IMR-90 (cell line): ENCODE results near the gene COPS7A. TPM values are rescaled to one million over a fixed set of nuclear protein-coding genes. Genes with fewer than 3 reads are reported as not detected.

Source experiments
- ATAC-seq: fragments of 200-7000 bp; cut with Tn5 transposase; 2 replicates; pipeline ENCODE4 v1.9.1; 2020; ENCODE audit warnings: low read depth, mild to moderate bottlenecking, moderate library complexity
- BruUV-seq: library from RNA; stranded (reverse); fragments of 400-500 nt; replicated peaks from 2 replicates; lab custom pipeline; 2021; lab: Mats Ljungman, UMichigan
- CTCF ChIA-PET: fragments of 300-600 bp; formaldehyde crosslinking; extraction: SDS; loops from one replicate; lab custom pipeline; 2021; ENCODE audit warnings: antibody characterized with exemption; lab: Yijun Ruan, JAX
- POLR2A ChIA-PET: fragments of 300-600 bp; sonication (Branson Sonifier 250); formaldehyde crosslinking; loops from one replicate; lab custom pipeline; 2022; ENCODE audit warnings: antibody characterized with exemption; ENCODE audit not compliant: unreplicated experiment; lab: Charles Lee
- DNase-seq: peaks from one replicate; pipeline ENCODE4 v3.0.0; 2013
- H2AFZ ChIP-seq: replicated peaks from 2 replicates; pipeline ENCODE3; 2013; ENCODE audit warnings: low read length, mild to moderate bottlenecking; ENCODE audit not compliant: poor library complexity
- H2AK5ac ChIP-seq: 2 replicates; pipeline ENCODE4 v1.6.1; 2013; ENCODE audit warnings: low read depth, low read length, inconsistent platforms
- H2AK9ac ChIP-seq: replicated peaks from 2 replicates; pipeline ENCODE3; 2013; ENCODE audit warnings: mild to moderate bottlenecking, low read depth, low read length, moderate library complexity; ENCODE audit not compliant: poor library complexity
- H2BK120ac ChIP-seq: 2 replicates; pipeline ENCODE4 v1.6.1; 2013; ENCODE audit warnings: low read depth, low read length, inconsistent platforms
- H2BK15ac ChIP-seq: 3 replicates; pipeline ENCODE4 v1.6.1; 2013; ENCODE audit warnings: low read depth, low read length, inconsistent platforms
- H2BK20ac ChIP-seq: 2 replicates; pipeline ENCODE4 v1.6.1; 2013; ENCODE audit warnings: low read depth, mild to moderate bottlenecking, inconsistent platforms, low read length, moderate library complexity
- H2BK5ac ChIP-seq: 2 replicates; pipeline ENCODE4 v1.6.1; 2013; ENCODE audit warnings: mild to moderate bottlenecking, low read depth, low read length, inconsistent platforms; ENCODE audit not compliant: poor library complexity, severe bottlenecking
- H3K14ac ChIP-seq: replicated peaks from 2 replicates; pipeline ENCODE4 v1.6.1; 2013; ENCODE audit warnings: low read depth, low read length, inconsistent platforms
- H3K18ac ChIP-seq: 2 replicates; pipeline ENCODE4 v1.6.1; 2013; ENCODE audit warnings: low read depth, low read length, control low read depth
- H3K23ac ChIP-seq: 2 replicates; pipeline ENCODE4 v1.6.1; 2013; ENCODE audit warnings: low read depth, low read length, inconsistent platforms
- H3K27ac ChIP-seq: 2 replicates; pipeline ENCODE4 v1.5.1; 2013; ENCODE audit warnings: mild to moderate bottlenecking, control low read depth, low read length; ENCODE audit not compliant: insufficient read depth
- H3K27me3 ChIP-seq: 2 replicates; pipeline ENCODE4 v1.6.1; 2013; ENCODE audit warnings: low read length; ENCODE audit not compliant: control insufficient read depth, insufficient read depth
- H3K36me3 ChIP-seq: 2 replicates; pipeline ENCODE4 v1.6.1; 2013; ENCODE audit warnings: low read length, mixed read lengths; ENCODE audit not compliant: control insufficient read depth, insufficient read depth
- H3K4ac ChIP-seq: 2 replicates; pipeline ENCODE4 v1.6.1; 2013; ENCODE audit warnings: low read depth, low read length, inconsistent platforms
- H3K4me1 ChIP-seq: 2 replicates; pipeline ENCODE4 v1.6.1; 2013; ENCODE audit warnings: low read length, mixed read lengths; ENCODE audit not compliant: control insufficient read depth, insufficient read depth
- H3K4me2 ChIP-seq: 2 replicates; pipeline ENCODE4 v1.6.1; 2013; ENCODE audit warnings: low read depth, mild to moderate bottlenecking, control low read depth, low read length, moderate library complexity
- H3K4me3 ChIP-seq: 2 replicates; pipeline ENCODE4 v1.5.1; 2013; ENCODE audit warnings: low read depth, mild to moderate bottlenecking, control low read depth, low read length, moderate library complexity; ENCODE audit not compliant: insufficient read depth
- H3K56ac ChIP-seq: 2 replicates; pipeline ENCODE4 v1.6.1; 2013; ENCODE audit warnings: low read length, inconsistent platforms; ENCODE audit not compliant: insufficient read depth; ENCODE audit errors: extremely low read depth
- H3K79me1 ChIP-seq, 2 experiments: 2 replicates each; pipeline ENCODE4 v1.6.1; 2013; ENCODE audit warnings: low read length in 2 of 2, inconsistent platforms in 1 of 2, low read depth in 1 of 2
- H3K9ac ChIP-seq: 2 replicates; pipeline ENCODE4 v1.6.1; 2013; ENCODE audit warnings: low read depth, low read length, control low read depth
- H3K9me1 ChIP-seq: 2 replicates; pipeline ENCODE4 v1.6.1; 2013; ENCODE audit warnings: low read length, inconsistent platforms; ENCODE audit not compliant: insufficient read depth
- H3K9me3 ChIP-seq: 2 replicates; pipeline ENCODE4 v1.6.1; 2013; ENCODE audit warnings: low read length; ENCODE audit not compliant: control insufficient read depth, insufficient read depth
- H4K20me1 ChIP-seq: 2 replicates; pipeline ENCODE4 v1.6.1; 2013; ENCODE audit warnings: low read length, inconsistent platforms; ENCODE audit not compliant: insufficient read depth
- H4K5ac ChIP-seq: 2 replicates; pipeline ENCODE4 v1.6.1; 2013; ENCODE audit warnings: mild to moderate bottlenecking, low read depth, low read length, control low read depth
- H4K8ac ChIP-seq, 2 experiments: 2 replicates each; pipeline ENCODE4 v1.6.1; 2013; ENCODE audit warnings: low read depth in 2 of 2, low read length in 2 of 2, control low read depth in 1 of 2, inconsistent platforms in 1 of 2
- H4K91ac ChIP-seq: 2 replicates; pipeline ENCODE4 v1.6.1; 2013; ENCODE audit warnings: low read depth, low read length, inconsistent platforms; ENCODE audit not compliant: insufficient read depth
- BHLHE40 ChIP-seq: fragments of 150-350 bp; IDR thresholded peaks from 2 replicates; pipeline ENCODE4 v1.6.1; 2016; ENCODE audit warnings: mild to moderate bottlenecking, low read depth, low read length
- CEBPB ChIP-seq: IDR thresholded peaks from 2 replicates; pipeline ENCODE4 v1.6.1; 2012; ENCODE audit warnings: low read depth, low read length, improper control_type of control experiment
- CHD1 ChIP-seq: IDR thresholded peaks from 2 replicates; pipeline ENCODE4 v1.6.1; 2012; ENCODE audit warnings: low read depth, low read length, improper control_type of control experiment
- ELK1 ChIP-seq: fragments of 150-350 bp; IDR thresholded peaks from 2 replicates; pipeline ENCODE4 v1.6.1; 2016; ENCODE audit warnings: low read depth, mild to moderate bottlenecking, low read length, moderate library complexity, borderline replicate concordance
- FOS ChIP-seq: fragments of 150-350 bp; IDR thresholded peaks from 2 replicates; pipeline ENCODE4 v1.6.1; 2016; ENCODE audit warnings: low read depth, low read length
- MAFK ChIP-seq: IDR thresholded peaks from 2 replicates; pipeline ENCODE4 v1.6.1; 2012; ENCODE audit warnings: low read depth, low read length, improper control_type of control experiment
- MAZ ChIP-seq: IDR thresholded peaks from 2 replicates; pipeline ENCODE4 v1.6.1; 2012; ENCODE audit warnings: low read depth, mild to moderate bottlenecking, low read length, improper control_type of control experiment, moderate library complexity, borderline replicate concordance
- MXI1 ChIP-seq: IDR thresholded peaks from 2 replicates; pipeline ENCODE4 v1.6.1; 2012; ENCODE audit warnings: low read depth, mild to moderate bottlenecking, low read length, moderate library complexity, borderline replicate concordance
- NFE2L2 ChIP-seq: fragments of 150-350 bp; IDR thresholded peaks from 2 replicates; pipeline ENCODE4 v1.6.1; 2016; ENCODE audit warnings: low read depth, mild to moderate bottlenecking, low read length
- POLR2A ChIP-seq: IDR thresholded peaks from 2 replicates; pipeline ENCODE4 v1.6.1; 2012; ENCODE audit warnings: mild to moderate bottlenecking, low read depth, low read length
- RAD21 ChIP-seq: IDR thresholded peaks from 2 replicates; pipeline ENCODE4 v1.6.1; 2012; ENCODE audit warnings: low read length, improper control_type of control experiment
- RCOR1 ChIP-seq: IDR thresholded peaks from 2 replicates; pipeline ENCODE4 v1.6.1; 2012; ENCODE audit warnings: mild to moderate bottlenecking, low read length, improper control_type of control experiment; ENCODE audit not compliant: insufficient replicate concordance
- RFX5 ChIP-seq: IDR thresholded peaks from 2 replicates; pipeline ENCODE4 v1.8.0; 2012; ENCODE audit warnings: low read depth, mild to moderate bottlenecking, low read length, moderate library complexity
- SMC3 ChIP-seq: fragments of 150-350 bp; IDR thresholded peaks from 2 replicates; pipeline ENCODE4 v1.6.1; 2016; ENCODE audit warnings: low read depth, mild to moderate bottlenecking, antibody characterized with exemption, low read length, moderate library complexity
- USF2 ChIP-seq: fragments of 150-350 bp; IDR thresholded peaks from 2 replicates; pipeline ENCODE4 v1.6.1; 2017; ENCODE audit warnings: mild to moderate bottlenecking, antibody characterized with exemption, low read length, low read depth
- WGBS, 2 experiments: methylation state at CpG; one replicate each; pipeline versions ENCODE4 v1.1.5 to v1.1.7; 2013; ENCODE audit warnings: missing lambda C conversion rate in 2 of 2; ENCODE audit not compliant: insufficient read length in 1 of 2; ENCODE audit errors: extremely low coverage in 2 of 2; 5-methylcytosine and 5-hydroxymethylcytosine counted together
- dilution Hi-C: fragments of 300-500 bp; cut with HindIII; formaldehyde crosslinking; loops from one replicate; pipeline ENCODE4 v1.14.3; 2018; ENCODE audit warnings: low sequenced_read_pairs; ENCODE audit not compliant: unreplicated experiment
- in situ Hi-C: fragments of 300-500 bp; cut with MboI; formaldehyde crosslinking; loops from 3 replicates; pipeline ENCODE4 v1.14.3; 2019; ENCODE audit warnings: low sequenced_read_pairs, inconsistent platforms, mixed read lengths
- intact Hi-C: fragments of 100-400 bp; cut with micrococcal nuclease; formaldehyde crosslinking; loops from 2 replicates; pipeline ENCODE4 v1.10.0; 2022
- polyA plus RNA-seq, 3 experiments: library from polyadenylated mRNA; depleted of rRNA; stranded (reverse); fragments of >200 nt; gene quantifications; 2 replicates each; pipeline ENCODE4 v1.2.3, GENCODE V29; 2012; ENCODE audit warnings: low replicate concordance in 1 of 3
- total RNA-seq: library from RNA; depleted of rRNA; stranded (reverse); fragments of >200 nt; gene quantifications from 2 replicates; pipeline ENCODE4 v1.2.3, GENCODE V29; 2012
- TF ChIP-seq, protein P1 (sequence below): conservative IDR thresholded peaks from 2 replicates; pipeline ENCODE4 v1.5.1; 2012; ENCODE audit warnings: mild to moderate bottlenecking, low read depth, low read length, improper control_type of control experiment

Gene COPS7A
- total and polyA plus RNA-seq, 2 of the 4 experiments (the other 2 are of a cell fraction), result 58.8 to 135 TPM

GRCh38 chr12:6768437-6768914, 44.6 kb downstream of the COPS7A start:
- Histone ChIP-seq H3K79me1 (peaks cover 16 to 58% of the 10 kb centered on the region in 2 experiments), H3K23ac (peak overlapping the region; percentile 94), H3K18ac (no peak overlapping the region), H3K56ac (0 out of 2 replicates have a peak overlapping the region, but pooled peaks have one; percentile 19), H4K20me1 (peaks cover 35% of the 10 kb centered on the region), H3K4me2 (peak overlapping the region; percentile 95), H2AK5ac (peak overlapping the region; percentile 78; the same call in 1 of the 2 replicates), H2BK20ac (no peak overlapping the region), H3K9me3 (no peaks in the 10 kb centered on the region), H2BK5ac (no peak overlapping the region), H2AFZ (no peak overlapping the region), H2AK9ac (peak overlapping the region; percentile 98), H3K36me3 (peaks cover 17% of the 10 kb centered on the region), H3K27me3 (no peaks in the 10 kb centered on the region), H4K91ac (peak overlapping the region; percentile 1; the same call in 1 of the 2 replicates), H3K27ac (peak overlapping the region; percentile 79), H2BK15ac (no peak overlapping the region), H3K4ac (peak overlapping the region; percentile 54), H3K4me1 (peaks cover 22% of the 10 kb centered on the region), H3K9ac (peak overlapping the region; percentile 73), H3K14ac (peak overlapping the region; percentile 80), H2BK120ac (no peak overlapping the region), H4K5ac (no peak overlapping the region), H3K4me3 (peak overlapping the region; percentile 67), H4K8ac (no peak overlapping the region; a peak in 1 of 4 replicates), H3K9me1 (peaks cover 20% of the 10 kb centered on the region)
- ChIA-PET CTCF (interaction anchor here (1.2 to 1.7 kb wide), 2 partner anchors 10 to 14 kb away, joined by 3 to 4 read pairs; no protein-coding TSS in a partner anchor), POLR2A (interaction anchor here (1.0 kb wide), 1 partner anchor 22 kb away, joined by 8 read pairs; no protein-coding TSS in a partner anchor)
- intact Hi-C loops (loop anchor here (10.0 kb wide), 1 partner anchor 154 kb away; no protein-coding TSS in a partner anchor), in situ Hi-C loops (no loop called here), dilution Hi-C loops (no loop called here)
- TF ChIP-seq MAFK (no peak), MAZ (no peak), RFX5 (no peak), ELK1 (no peak), USF2 (no peak), CHD1 (no peak), SMC3 (no peak), RCOR1 (no peak), POLR2A (no peak), MXI1 (no peak; the same call in 1 of the 2 replicates), FOS (no peak), NFE2L2 (no peak), BHLHE40 (no peak), RAD21 (no peak), CEBPB (no peak)
- TF ChIP-seq, protein P1, sequence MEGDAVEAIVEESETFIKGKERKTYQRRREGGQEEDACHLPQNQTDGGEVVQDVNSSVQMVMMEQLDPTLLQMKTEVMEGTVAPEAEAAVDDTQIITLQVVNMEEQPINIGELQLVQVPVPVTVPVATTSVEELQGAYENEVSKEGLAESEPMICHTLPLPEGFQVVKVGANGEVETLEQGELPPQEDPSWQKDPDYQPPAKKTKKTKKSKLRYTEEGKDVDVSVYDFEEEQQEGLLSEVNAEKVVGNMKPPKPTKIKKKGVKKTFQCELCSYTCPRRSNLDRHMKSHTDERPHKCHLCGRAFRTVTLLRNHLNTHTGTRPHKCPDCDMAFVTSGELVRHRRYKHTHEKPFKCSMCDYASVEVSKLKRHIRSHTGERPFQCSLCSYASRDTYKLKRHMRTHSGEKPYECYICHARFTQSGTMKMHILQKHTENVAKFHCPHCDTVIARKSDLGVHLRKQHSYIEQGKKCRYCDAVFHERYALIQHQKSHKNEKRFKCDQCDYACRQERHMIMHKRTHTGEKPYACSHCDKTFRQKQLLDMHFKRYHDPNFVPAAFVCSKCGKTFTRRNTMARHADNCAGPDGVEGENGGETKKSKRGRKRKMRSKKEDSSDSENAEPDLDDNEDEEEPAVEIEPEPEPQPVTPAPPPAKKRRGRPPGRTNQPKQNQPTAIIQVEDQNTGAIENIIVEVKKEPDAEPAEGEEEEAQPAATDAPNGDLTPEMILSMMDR, result no peak
- ATAC-seq (no peak), DNase-seq (peak; percentile 33)
- BruUV-seq, result no TSS peak
- WGBS, 2 experiments, result no CpG with 5 or more reads among the region's 6 CpGs
